Middle frontal gyrus (tissue), 1 donor: ENCODE data around the gene KIF1C.
"Not testable (repeated sequence)": the region's sequence is repeated elsewhere in the genome, so short reads cannot be mapped to it uniquely, and the experiment has no call there.

Experiments used
- DNase-seq: peaks from one replicate; pipeline ENCODE4 v3.0.0-alpha.2; 2015; ENCODE audit warnings: low spot score; ENCODE audit errors: extremely low spot score

Gene KIF1C

GRCh38 chr17:4999430-5000093 is 1.8 kb downstream of the KIF1C start:
- no peak for DNase-seq

GRCh38 chr17:5000237-5000639 is 2.5 kb downstream of the KIF1C start:
- no peak for DNase-seq

- no peak for DNase-seq
Measured at GRCh38 chr17:5002121-5002788, 4.5 kb downstream of the KIF1C start.

- DNase-seq: no peak
Measured at GRCh38 chr17:5003214-5003867, 5.6 kb downstream of the KIF1C start.

GRCh38 chr17:5011928-5012327 is 14.2 kb downstream of the KIF1C start:
- DNase-seq: no peak

- no peak for DNase-seq
Measured at GRCh38 chr17:5014357-5014756, 16.6 kb downstream of the KIF1C start.

- no peak for DNase-seq
Measured at GRCh38 chr17:5019475-5019956, 21.8 kb downstream of the KIF1C start.

- no peak for DNase-seq
Measured at GRCh38 chr17:5020502-5021023, 22.8 kb downstream of the KIF1C start.

- DNase-seq: no peak
Measured at GRCh38 chr17:5022171-5022711, 24.5 kb downstream of the KIF1C start.

- no peak for DNase-seq
Measured at GRCh38 chr17:5023588-5024147, 25.9 kb downstream of the KIF1C start.

GRCh38 chr17:5024604-5025003 is 26.9 kb downstream of the KIF1C start:
- DNase-seq: no peak

- no peak for DNase-seq
Measured at GRCh38 chr17:5027299-5027698, 29.5 kb downstream of the KIF1C start.

- no peak for DNase-seq
Measured at GRCh38 chr17:5027916-5028315, 30.2 kb downstream of the KIF1C start.

GRCh38 chr17:5030168-5030567 is 32.4 kb downstream of the KIF1C start:
- not testable (repeated sequence) for DNase-seq

- peak; percentile 11 for DNase-seq
Measured at GRCh38 chr17:5031365-5032082, 33.8 kb downstream of the KIF1C start.

GRCh38 chr17:5032865-5033264 is 35.1 kb downstream of the KIF1C start:
- no peak for DNase-seq

GRCh38 chr17:5033352-5034015 is 35.7 kb downstream of the KIF1C start:
- DNase-seq: no peak

GRCh38 chr17:5034063-5034462 is 36.3 kb downstream of the KIF1C start:
- no peak for DNase-seq

GRCh38 chr17:5034651-5035050 is 36.9 kb downstream of the KIF1C start:
- DNase-seq: no peak

GRCh38 chr17:5035315-5035714 is 37.6 kb downstream of the KIF1C start, which contains the start of gene SLC52A1:
SLC52A1 (minus strand) TSS chr17:5035426; CDS start chr17:5034606, 820 bp downstream.
- no peak for DNase-seq
